GM18873 (cell line): ENCODE data around the gene RGS16.
A peak's percentile ranks its signal among the peaks of the same experiment; 100 is the strongest.

Source experiments
- ATAC-seq: cut with Tn5 transposase; IDR thresholded peaks from one replicate; pipeline ENCODE4 v1.9.1; 2021; ENCODE audit warnings: mild to moderate bottlenecking, moderate library complexity, moderate number of reproducible peaks; ENCODE audit not compliant: unreplicated experiment, low FRiP score

RGS16 gene

GRCh38 chr1:182630586-182630985, 26.4 kb upstream of the RGS16 start:
- no peak for ATAC-seq

GRCh38 chr1:182629499-182630096, 25.4 kb upstream of the RGS16 start:
- ATAC-seq: peak; percentile 44

GRCh38 chr1:182629080-182629479, 24.9 kb upstream of the RGS16 start:
- ATAC-seq: no peak

GRCh38 chr1:182628657-182629056, 24.5 kb upstream of the RGS16 start:
- no peak for ATAC-seq

GRCh38 chr1:182627622-182628021, 23.4 kb upstream of the RGS16 start:
- ATAC-seq: no peak

- no peak for ATAC-seq
Measured at GRCh38 chr1:182626527-182626926, 22.3 kb upstream of the RGS16 start.

- no peak for ATAC-seq
Measured at GRCh38 chr1:182625719-182626504, 21.7 kb upstream of the RGS16 start.

- ATAC-seq: no peak
Measured at GRCh38 chr1:182625024-182625423, 20.8 kb upstream of the RGS16 start.

- ATAC-seq: no peak
Measured at GRCh38 chr1:182624577-182624976, 20.4 kb upstream of the RGS16 start.

GRCh38 chr1:182622901-182623528, 18.8 kb upstream of the RGS16 start:
- peak; percentile 64 for ATAC-seq

- no peak for ATAC-seq
Measured at GRCh38 chr1:182621906-182622305, 17.7 kb upstream of the RGS16 start.

GRCh38 chr1:182620924-182621585, 16.9 kb upstream of the RGS16 start:
- no peak for ATAC-seq

GRCh38 chr1:182617734-182618351, 13.7 kb upstream of the RGS16 start:
- ATAC-seq: no peak

- ATAC-seq: no peak
Measured at GRCh38 chr1:182617014-182617429, 12.8 kb upstream of the RGS16 start.

GRCh38 chr1:182616130-182617013, 12.2 kb upstream of the RGS16 start:
- peak; percentile 77 for ATAC-seq

- ATAC-seq: peak; percentile 21
Measured at GRCh38 chr1:182615468-182616129, 11.4 kb upstream of the RGS16 start.

- ATAC-seq: no peak
Measured at GRCh38 chr1:182614796-182615454, 10.7 kb upstream of the RGS16 start.

GRCh38 chr1:182611787-182612186, 7.6 kb upstream of the RGS16 start:
- no peak for ATAC-seq

GRCh38 chr1:182611326-182611725, 7.1 kb upstream of the RGS16 start:
- ATAC-seq: no peak
